Activated CD8-positive, alpha-beta memory T cell treated with anti-CD3 and anti-CD28 coated beads for 48 hours (primary cell): Measurements from ENCODE around the gene STMN3.
"Not testable (repeated sequence)": the region's sequence is repeated elsewhere in the genome, so short reads cannot be mapped to it uniquely, and the experiment has no call there.

Experiments used
- DNase-seq, 3 experiments: peaks; one replicate each; pipeline ENCODE4 v3.0.0-alpha.2; 2020; ENCODE audit warnings: low read depth in 2 of 3, low spot score in 2 of 3

Gene STMN3

DNA sequence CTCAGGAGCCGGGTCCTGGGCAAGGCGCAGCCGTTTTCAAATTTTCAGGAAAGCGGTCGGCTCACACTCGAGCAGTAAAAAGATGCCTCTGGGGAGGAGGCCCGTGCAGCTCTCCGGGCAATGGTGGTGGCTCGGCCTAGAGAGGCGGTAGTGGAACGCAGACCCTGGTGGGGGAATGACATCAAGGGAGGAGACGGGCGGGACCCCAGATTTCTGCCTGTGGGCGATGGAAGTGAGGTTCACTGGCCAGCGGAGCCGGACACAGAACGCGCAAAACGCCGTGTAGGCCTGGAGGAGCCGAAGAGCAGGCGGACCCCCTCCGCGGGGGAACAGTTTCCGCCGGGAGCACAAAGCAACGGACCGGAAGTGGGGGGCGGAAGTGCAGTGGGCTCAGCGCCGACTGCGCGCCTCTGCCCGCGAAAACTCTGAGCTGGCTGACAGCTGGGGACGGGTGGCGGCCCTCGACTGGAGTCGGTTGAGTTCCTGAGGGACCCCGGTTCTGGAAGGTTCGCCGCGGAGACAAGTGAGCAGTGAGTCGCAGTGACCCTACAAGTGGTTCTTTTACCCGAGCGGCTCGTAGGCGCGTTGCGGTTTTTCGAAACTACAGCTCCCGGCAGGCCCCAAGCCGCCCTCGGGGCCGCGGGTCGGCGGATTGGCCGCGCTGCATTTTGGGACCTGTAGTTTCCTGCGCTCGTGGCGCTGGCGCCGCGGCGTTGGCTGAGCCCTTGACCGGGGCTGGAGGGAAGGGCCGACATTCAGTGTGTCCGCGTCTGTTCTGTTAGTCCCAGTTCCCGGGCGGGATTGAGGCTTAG lies 4.9 kb upstream of the STMN3 start, which contains the start of gene RTEL1:
Gene RTEL1, plus strand, starts transcription at position 376 of the 812 bp plus-strand sequence. CDS start 1,091 bp downstream, outside the sequence.
- peak; percentile 73 to 97 (median 90) for DNase-seq

DNA sequence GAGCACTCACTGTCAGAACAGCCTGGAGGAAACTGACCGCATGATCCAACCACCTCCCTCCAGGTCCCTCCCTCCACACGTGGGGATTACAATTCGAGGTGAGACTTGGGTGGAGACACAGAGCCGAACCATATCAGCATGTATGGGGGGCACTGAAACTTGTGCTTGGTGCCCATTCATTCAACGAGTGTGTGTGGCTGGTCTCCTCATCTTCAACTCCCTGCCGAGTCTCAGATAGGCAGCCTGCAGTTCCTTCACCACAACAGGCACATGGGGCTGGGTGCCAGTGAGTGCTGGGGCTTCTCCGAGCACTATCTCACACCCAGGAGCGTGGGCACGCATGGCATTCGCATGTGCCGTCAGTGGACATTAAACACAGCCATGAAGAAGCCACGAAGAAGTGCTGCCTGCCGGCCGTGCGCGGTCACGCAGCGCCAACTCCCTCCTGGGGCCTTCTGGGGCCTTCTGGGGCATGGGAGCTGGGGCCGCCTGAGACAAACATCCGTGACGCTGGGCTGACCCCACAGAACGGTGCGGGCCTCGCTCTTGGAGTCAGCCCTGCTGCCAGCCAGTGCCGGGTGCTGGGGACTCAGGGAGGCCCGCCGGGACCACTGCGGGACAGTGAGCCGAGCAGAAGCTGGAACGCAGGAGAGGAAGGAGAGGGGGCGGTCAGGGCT lies 4.2 kb upstream of the STMN3 start:
- no peak for DNase-seq

DNA sequence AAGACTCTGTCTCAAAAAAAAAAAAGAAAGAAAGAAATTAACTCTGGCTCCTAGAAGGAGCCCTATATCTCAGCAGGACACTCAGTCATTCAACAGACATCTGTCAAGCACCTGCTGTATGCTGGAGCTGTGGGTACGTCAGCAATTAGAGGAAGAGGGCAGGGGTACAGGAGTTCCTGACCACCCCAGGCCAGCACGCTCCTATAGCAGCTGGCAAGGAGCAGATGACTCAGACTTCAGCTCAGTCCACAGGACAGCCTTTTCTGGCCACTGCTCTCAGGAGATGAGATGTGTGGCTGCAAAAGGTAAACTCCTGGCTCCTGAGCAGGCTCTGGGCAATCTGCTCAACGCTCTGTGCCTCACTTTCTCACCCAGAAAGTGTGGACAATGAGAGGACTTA lies 3.2 kb upstream of the STMN3 start:
- DNase-seq, result no peak

DNA sequence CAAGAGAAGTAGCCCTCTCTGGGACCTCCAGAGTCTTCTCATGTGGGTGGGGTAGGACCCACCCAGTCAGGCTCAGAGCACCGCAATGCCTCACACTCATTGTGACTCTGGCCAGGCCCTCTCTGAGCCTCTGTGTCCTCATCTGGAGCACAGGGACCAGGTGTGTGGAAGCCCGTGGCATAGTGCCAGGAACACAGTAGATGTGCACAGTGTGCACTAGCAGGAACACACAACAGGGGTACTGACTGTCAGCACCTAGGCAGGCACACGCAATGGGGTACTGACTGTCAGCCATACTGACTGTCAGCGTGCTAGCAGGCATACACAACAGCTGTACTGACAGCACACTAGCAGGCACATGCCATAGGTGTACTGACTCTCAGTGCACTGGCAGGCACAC lies 2.0 kb upstream of the STMN3 start:
- no peak for DNase-seq

DNA sequence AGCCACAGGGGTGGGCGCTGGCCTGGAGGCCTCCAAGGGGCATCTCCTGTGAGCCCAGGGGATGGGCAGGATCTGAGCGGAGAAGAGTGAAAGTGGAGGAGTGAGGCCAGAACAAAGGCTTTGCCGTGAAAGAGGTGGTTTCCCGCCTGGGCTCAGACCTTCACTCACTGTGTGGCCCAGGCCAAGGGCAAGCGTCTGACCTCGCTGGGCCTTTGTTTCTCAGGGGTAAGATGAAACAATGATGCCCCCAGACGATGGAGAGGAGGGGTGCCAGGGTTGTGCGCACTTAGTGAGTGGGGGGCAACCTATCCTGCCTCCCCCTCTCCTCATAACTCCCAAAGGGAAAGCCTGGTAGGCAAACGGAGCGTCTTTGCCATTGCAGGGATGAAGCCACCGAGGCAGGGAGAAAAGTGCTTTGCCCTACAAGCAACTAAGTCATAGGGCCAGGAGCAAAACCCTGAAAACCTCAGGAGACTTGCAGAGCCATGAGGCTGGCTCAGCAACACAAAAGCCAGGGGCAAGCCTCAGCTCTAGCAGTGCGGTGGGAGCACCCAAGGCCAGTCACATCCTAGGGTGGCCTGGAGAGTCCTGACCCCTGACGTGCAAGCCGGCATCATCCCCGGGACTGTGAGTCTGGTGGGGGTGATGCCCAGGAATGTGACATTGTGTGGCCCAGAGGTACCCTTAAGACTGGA lies 897 bp upstream of the STMN3 start:
- DNase-seq, result no peak

DNA sequence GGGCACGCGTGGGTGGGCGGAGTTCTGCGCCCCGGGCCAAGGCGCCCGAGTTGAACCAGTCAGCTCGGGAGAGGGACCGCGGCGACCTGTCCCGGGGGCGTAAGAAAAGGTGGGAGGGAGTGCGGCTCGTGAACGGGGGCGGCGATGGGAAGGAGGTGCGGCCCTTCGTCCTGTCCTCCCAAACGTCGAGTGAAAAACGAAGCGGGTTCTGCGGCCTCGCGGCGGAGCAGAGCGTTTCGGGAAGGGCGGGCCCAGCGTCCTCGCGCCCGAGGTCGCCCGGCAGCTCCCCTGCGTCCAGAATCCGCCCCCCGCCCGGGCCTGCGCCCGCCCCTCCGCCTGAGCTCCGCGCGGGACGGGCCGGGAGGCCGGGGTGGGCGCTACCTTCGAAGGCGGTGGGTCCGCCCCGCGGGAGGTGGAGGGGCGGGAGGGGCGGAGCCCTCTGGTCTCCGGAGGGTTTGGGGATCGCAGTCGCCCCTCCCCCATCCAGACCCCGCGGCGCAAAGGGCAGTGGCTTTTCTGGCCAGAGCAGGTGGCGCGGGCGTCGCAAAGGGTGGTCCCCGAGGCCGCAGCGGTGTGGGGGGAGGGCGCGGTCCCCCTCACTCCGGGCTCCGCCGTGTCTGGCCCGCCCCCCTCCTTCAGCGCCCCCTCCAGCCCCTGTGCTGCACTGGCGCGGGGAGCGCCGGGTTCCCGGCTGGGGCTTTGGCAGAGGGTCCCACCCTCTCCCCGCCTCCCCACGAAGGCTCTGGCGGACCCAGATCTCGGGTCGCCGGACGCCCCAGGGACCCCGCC lies 838 bp downstream of the STMN3 start:
- DNase-seq, result no peak

DNA sequence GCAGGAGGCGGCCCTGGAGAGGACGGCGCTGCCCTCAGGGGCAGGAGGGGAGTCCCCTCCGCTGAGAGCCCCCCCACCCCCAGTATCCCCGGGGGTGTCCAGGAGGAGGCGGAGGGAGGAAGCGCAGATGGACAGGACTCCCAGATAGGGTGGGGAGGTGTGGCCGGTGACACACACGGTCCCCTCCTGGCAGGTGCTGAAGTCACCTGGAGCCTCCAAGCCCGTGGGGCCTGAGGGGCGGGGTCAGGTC lies 1.4 kb downstream of the STMN3 start:
- DNase-seq, result no peak

DNA sequence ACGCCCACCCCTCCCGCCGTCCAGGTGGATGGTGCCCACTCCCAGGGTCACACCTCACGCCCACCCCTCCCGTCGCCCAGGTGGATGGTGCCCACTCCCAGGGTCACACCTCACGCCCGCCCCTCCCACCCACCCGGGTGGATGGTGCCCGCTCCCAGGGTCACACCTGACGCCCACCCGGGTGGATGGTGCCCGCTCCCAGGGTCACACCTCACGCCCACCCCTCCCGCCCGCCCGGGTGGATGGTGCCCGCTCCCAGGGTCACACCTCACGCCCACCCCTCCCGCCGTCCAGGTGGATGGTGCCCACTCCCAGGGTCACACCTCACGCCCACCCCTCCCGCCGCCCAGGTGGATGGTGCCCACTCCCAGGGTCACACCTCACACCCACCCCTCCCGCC lies 2.7 kb downstream of the STMN3 start:
- not testable (repeated sequence) for DNase-seq

DNA sequence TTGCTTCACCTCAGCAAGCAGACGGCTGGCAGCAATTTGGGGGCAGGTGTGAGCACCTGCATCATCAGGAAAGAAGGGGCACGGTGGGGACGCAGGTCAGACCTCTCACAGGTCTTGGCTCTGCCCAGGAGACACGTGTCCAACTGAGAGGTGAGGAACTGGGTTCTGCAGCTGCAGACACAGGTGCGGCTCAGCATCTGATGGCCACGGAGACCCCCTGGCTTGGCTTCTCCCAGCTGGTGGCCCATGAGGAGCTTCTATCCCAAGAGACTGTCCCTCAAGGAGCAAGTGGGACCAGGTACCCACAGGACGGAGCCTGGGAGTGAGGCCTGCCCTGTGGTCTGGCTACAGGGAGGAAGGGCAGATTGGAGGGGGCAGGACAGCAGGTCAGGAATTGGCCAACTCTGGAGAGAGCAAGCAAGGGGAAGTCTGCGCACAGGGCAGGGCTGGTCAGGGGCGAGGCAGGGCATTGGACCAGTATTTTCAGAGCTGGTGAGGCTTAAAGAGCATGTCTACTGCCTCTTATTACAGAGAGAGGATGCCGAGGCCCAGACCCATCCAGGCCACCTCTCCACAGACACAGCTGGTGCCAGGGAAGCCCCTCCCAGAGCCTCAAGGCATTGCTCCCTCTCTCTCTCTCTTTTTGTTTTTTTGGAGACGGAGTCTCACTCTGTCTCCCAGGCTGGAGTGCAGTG lies 4.2 kb downstream of the STMN3 start:
- DNase-seq, result no peak

DNA sequence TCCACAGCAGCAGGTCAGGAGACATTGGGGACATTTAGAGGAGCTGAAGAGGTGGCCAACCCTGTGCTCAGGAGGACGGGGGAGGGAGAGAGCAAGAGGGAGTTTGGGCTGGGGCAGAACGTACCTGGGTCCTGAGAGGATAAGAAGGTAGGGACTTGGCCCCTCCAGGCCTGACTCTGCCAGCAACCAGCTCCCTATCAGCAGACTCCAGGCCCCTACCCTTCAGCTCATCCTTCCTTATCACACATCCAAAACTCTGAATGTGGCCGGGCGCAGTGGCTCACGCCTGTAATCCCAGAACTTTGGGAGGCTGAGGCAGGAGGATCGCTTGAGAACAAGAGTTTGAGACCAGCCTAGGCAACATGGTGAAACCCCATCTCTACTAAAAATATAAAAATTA lies 5.0 kb downstream of the STMN3 start:
- no peak for DNase-seq

DNA sequence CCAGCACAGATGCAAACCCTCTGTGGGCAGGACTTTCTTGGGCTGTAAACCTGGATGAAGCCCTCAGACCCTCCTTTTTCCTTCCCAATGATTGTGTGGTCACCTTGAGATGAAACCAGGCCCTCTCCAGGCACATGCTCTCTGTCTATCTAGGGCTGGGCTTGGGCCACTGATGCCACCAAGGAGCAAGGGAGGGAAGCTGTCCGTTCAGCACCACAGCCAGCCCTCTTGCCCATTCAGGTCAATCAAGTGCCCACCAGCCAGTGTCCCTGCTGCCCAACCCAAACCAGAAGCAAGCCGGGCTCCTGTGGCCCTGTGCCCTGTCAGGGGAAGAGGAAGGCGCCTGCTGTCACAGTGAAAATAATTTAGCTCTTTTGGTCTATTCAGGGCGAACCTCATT lies 8.0 kb downstream of the STMN3 start:
- no peak for DNase-seq

DNA sequence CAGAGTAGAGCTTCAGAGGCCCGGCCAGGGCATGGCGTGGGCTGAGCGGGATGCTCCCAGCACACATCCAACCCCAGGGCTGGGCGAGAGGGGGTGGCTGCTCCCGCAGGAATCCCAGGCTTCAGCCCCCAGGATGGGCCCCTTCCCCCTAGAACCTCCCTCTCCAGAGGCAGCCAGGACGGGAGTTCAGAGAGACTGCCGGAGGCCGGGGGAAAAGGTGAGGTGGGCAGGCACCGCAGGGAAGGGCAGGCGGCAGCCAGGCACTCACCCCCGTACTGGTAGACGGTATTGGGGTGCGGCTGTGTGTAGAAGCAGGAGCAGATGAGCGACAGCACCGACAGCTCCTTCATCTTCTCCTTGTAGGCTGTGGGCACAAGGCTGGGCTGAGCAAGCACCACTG lies 9.3 kb downstream of the STMN3 start:
- no peak for DNase-seq

DNA sequence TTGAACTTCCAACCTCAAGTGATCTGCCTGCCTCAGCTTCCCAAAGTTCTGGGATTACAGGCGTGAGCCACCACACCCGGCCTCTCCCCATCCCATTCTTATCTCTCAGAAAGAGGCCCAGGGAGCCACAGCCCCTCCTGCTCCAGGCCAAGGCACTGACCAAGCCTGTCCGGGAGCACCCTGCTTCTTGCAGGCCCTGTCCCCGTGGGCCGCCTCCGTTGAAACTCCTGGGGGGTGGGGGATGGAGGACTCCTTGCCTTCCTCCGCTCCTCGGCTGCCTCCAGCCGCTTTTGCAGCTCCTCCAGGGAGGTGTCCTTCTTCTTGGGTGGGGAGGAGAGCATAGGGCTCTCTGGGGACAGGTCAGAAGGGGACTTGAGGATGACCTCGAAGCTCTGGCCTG lies 9.7 kb downstream of the STMN3 start:
- DNase-seq, result no peak

DNA sequence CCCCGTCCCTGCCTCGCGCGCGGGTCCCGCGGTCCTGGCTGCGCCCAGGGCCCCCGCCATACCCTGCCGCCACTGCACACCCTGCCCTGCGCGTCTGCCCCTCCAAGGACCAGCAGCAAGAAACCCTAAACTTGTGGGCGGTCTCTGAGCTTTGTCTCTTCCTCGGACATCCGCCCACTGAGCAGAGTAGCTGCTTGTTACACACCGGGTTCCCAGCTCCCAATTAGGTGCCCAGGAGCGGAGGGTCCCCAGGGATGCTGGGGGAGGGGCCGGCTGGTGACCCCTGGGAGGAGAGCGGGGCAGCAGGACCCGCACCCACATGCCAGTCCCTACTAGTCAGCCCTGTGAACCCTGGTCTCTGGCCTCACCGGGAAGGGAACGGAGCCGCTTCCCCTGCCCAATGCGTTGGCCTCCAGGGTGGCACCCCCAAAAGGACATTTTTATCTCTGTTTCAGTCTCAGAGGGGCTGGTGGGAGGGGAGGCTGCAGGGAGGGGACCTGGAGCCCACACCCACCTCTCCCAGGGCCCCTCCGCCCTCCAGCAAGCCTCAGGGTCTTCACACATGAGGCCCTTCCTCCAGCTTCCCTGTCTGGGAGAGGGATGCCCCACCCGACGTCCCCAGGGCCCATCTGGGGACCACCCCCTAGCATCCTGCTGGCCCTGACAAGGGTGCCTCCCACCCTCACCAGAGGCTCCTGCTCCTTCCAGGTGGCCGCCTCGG lies 10.5 kb downstream of the STMN3 start:
- DNase-seq, result no peak

DNA sequence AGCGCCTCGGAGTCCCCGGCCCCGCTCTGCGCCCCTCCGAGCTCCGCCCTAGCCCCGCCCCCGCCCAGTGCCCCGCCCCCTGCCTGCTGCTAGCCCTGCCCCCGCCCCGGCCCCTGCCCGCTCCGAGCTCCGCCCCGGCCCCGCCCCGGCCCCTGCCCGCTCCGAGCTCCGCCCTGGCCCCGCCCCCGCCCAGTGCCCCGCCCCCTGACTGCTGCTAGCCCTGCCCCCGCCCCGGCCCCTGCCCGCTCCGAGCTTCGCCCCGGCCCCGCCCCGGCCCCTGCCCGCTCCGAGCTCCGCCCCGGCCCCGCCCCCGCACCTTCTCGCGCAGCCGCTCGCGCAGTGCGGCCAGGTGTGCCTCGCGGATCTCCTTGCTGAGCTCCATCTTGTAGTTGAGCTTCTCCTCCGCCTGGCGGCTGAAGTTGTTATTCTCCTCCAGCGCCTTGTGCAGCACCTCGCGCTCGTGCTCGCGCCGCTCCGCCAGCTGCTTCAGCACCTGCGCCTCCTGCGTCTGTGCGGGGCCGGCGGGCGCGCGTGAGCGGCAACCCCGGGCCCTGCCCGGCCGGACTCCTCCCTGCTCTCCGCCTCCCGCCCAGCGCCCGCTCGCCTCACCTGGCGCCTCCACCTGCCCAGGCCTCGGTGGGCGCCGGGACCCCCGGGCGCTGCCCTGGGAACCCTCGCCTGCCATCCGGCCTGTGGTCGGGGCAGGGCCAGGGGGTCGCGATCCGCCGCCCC lies 11.3 kb downstream of the STMN3 start:
- peak; percentile 90 to 98 (median 94) for DNase-seq

DNA sequence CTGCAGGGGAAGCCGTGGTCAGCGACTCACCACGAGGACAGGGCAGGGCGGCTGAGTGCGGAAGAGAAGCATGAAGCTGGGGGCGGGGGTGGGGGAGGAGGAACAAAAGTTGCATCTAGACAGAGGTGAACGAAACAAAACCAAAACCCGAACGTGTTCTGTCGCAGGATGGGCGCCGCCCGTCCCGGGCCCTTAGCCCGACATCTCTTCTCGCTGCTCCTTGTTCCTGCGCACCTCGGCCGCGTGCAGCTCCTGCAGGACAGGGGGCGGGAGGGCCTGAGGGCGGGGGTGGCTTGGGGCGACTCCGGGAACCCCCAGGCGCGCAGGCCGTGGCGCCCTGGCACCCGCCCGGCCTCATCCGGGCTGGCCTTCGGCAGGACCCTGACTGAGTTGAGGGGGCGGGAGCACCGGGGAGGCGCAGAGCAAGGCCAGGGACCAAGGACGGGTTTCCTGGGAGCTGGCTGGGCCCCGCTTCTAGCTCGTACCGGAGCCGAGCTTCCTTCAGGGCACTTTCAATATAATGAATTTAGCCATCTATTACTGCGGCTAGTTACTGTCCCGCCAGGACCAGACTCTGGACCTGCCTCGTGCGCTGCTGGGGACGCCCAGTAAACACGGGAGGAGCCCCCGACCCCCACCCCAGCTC lies 12.0 kb downstream of the STMN3 start:
- peak in 1 of 3 experiments; percentile 47 for DNase-seq

DNA sequence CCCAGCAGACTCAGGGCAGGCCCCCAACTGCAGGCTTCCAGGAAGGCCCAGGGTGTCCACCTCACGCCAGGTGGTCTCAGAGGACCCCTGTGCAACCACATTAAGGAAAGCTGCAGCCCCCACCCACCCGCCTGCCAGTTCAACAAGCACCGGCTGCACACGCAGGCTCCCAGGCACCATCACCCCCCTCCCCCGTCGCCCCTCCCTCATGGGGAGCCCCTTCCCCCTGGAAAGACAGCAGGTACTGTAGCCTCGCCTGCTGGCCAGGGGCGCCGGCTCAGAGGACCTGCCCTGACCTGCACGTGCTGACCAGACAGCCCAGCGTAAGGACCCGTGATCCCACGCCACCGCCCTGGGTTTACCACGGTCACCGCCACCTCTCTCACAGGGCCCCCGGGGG lies 12.5 kb downstream of the STMN3 start:
- DNase-seq, result not testable (repeated sequence)

DNA sequence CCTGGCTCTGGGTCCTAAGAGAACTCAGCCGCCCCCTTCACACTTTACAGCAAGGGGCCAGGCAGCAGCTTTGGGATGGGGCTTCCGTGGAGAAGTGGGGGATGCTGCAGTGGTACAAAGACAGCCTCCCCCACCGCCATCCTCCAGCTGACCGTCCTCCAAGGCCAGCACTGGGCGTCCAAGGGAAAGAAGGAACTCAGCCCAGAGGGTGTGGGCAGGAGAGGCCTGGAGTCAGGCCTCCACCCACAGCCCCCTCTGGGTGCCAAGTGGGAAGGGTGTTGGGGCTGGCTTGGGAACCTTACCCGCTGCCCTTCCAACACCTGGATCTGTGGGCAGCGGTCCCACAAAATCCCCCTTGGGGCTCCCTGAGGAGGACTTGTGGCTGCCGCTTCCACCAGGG lies 13.1 kb downstream of the STMN3 start:
- no peak for DNase-seq
